NCI-H1417 (cell line): Measurements from ENCODE around the gene PPP1R16B.
"Not testable (repeated sequence)": the region's sequence is repeated elsewhere in the genome, so short reads cannot be mapped to it uniquely, and the experiment has no call there.

Source experiments
- DNase-seq, 3 experiments: peaks; one replicate each; lab custom pipeline; 2025; lab: John Stamatoyannopoulos, UW

PPP1R16B gene

GRCh38 chr20:38935285-38935684 is 129.8 kb downstream of the PPP1R16B start:
- DNase-seq = no peak

- no peak for DNase-seq
Observed at GRCh38 chr20:38935967-38936407, 130.5 kb downstream of the PPP1R16B start.

- no peak for DNase-seq
Observed at GRCh38 chr20:38937000-38937399, 131.5 kb downstream of the PPP1R16B start.

- peak in 1 of 3 experiments; percentile 84 for DNase-seq
Observed at GRCh38 chr20:38937978-38938473, 132.5 kb downstream of the PPP1R16B start.

GRCh38 chr20:38939686-38940085 is 134.2 kb downstream of the PPP1R16B start:
- no peak for DNase-seq

GRCh38 chr20:38940644-38941043 is 135.1 kb downstream of the PPP1R16B start:
- no peak for DNase-seq

- DNase-seq = no peak
Observed at GRCh38 chr20:38941726-38942389, 136.4 kb downstream of the PPP1R16B start.

GRCh38 chr20:38945012-38945411 is 139.5 kb downstream of the PPP1R16B start:
- DNase-seq = no peak

GRCh38 chr20:38946836-38947235 is 141.3 kb downstream of the PPP1R16B start:
- no peak for DNase-seq

- no peak for DNase-seq
Observed at GRCh38 chr20:38947931-38948362, 142.4 kb downstream of the PPP1R16B start.

GRCh38 chr20:38950254-38950653 is 144.8 kb downstream of the PPP1R16B start:
- DNase-seq = no peak

GRCh38 chr20:38951611-38952010 is 146.1 kb downstream of the PPP1R16B start:
- no peak for DNase-seq

- DNase-seq = no peak
Observed at GRCh38 chr20:38952153-38952552, 146.7 kb downstream of the PPP1R16B start.

- no peak for DNase-seq
Observed at GRCh38 chr20:38953630-38954340, 148.3 kb downstream of the PPP1R16B start.

- no peak for DNase-seq
Observed at GRCh38 chr20:38957235-38957876, 151.9 kb downstream of the PPP1R16B start.

GRCh38 chr20:38957915-38958485 is 152.5 kb downstream of the PPP1R16B start:
- no peak for DNase-seq

GRCh38 chr20:38960187-38960687 is 154.7 kb downstream of the PPP1R16B start:
- not testable (repeated sequence) for DNase-seq

GRCh38 chr20:38961530-38962043 is 156.1 kb downstream of the PPP1R16B start:
- no peak for DNase-seq

GRCh38 chr20:38962044-38962927 is 156.8 kb downstream of the PPP1R16B start, which contains the start of gene DHX35:
DHX35 (plus strand) TSS chr20:38962344; CDS start chr20:38962368, 24 bp downstream.
- peak; percentile 97 to 99 (median 98) for DNase-seq

GRCh38 chr20:38962928-38963401 is 157.5 kb downstream of the PPP1R16B start:
- no peak for DNase-seq

- DNase-seq = no peak
Observed at GRCh38 chr20:38963745-38964144, 158.2 kb downstream of the PPP1R16B start.
